RWPE2 (cell line): ENCODE data around the gene BABAM2.

Experiments used
- ATAC-seq: fragments of 200-7000 bp; cut with Tn5 transposase; 3 replicates; pipeline ENCODE4 v1.9.1; 2021; ENCODE audit warnings: low read depth
- DNase-seq: peaks from one replicate; pipeline ENCODE4 v3.0.0-alpha.2; 2020; ENCODE audit warnings: low spot score
- H3K27ac ChIP-seq: fragments of 450-650 bp; 2 replicates; pipeline ENCODE4 v1.5.1; 2017; ENCODE audit warnings: mild to moderate bottlenecking; ENCODE audit not compliant: poor library complexity, severe bottlenecking
- H3K27me3 ChIP-seq: fragments of 250-450 bp; sonication (Bioruptor Pico); 2 replicates; pipeline ENCODE4 v1.5.1; 2021; ENCODE audit warnings: mild to moderate bottlenecking, moderate library complexity; ENCODE audit not compliant: insufficient read depth, poor library complexity, severe bottlenecking
- H3K36me3 ChIP-seq: fragments of 250-450 bp; sonication (Bioruptor Pico); 2 replicates; pipeline ENCODE4 v1.5.1; 2020; ENCODE audit warnings: low read depth, mild to moderate bottlenecking, moderate library complexity
- H3K4me1 ChIP-seq: fragments of 250-450 bp; sonication (Bioruptor Pico); 2 replicates; pipeline ENCODE4 v1.5.1; 2021; ENCODE audit warnings: mild to moderate bottlenecking, moderate library complexity; ENCODE audit not compliant: insufficient read depth, poor library complexity, severe bottlenecking
- H3K4me3 ChIP-seq: fragments of 250-450 bp; sonication (Bioruptor Pico); 2 replicates; pipeline ENCODE4 v1.5.1; 2021; ENCODE audit warnings: mild to moderate bottlenecking, moderate library complexity; ENCODE audit not compliant: severe bottlenecking
- H3K9me3 ChIP-seq: fragments of 250-450 bp; sonication (Bioruptor Pico); 2 replicates; pipeline ENCODE4 v1.5.1; 2021; ENCODE audit warnings: mild to moderate bottlenecking, moderate library complexity; ENCODE audit not compliant: severe bottlenecking
- TF ChIP-seq, protein P1 (sequence below): fragments of 450-650 bp; IDR thresholded peaks from one replicate; pipeline ENCODE4 v1.5.1; 2017; ENCODE audit warnings: mild to moderate bottlenecking, moderate library complexity; ENCODE audit not compliant: poor library complexity, severe bottlenecking

BABAM2 gene

DNA sequence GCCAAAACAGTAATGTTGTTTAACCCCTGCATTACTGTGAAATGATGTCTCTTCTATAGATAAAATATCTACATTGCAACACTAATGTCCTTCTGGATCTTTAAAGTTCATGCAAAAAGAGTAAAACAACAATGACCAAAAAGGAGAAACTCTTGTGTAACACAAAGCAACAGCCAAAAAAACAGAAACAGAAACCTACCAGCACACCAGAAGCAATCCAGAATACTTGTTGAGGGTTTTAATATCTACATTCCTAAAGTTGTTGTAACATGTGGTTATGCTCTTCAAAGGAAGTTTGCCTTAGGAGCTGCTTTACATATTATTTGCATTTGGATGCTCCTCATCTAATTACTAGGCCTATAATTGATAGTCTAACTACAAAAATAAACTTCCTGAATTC lies 157.2 kb downstream of the BABAM2 start:
- Histone ChIP-seq H3K9me3 (no peaks in the 10 kb centered on the region), H3K36me3 (peaks cover 7% of the 10 kb centered on the region; the same call in 1 of the 2 replicates), H3K4me1 (peaks cover 31% of the 10 kb centered on the region), H3K27ac (peak overlapping the region; percentile 51), H3K27me3 (no peaks in the 10 kb centered on the region), H3K4me3 (no peak overlapping the region)
- TF ChIP-seq, protein P1, sequence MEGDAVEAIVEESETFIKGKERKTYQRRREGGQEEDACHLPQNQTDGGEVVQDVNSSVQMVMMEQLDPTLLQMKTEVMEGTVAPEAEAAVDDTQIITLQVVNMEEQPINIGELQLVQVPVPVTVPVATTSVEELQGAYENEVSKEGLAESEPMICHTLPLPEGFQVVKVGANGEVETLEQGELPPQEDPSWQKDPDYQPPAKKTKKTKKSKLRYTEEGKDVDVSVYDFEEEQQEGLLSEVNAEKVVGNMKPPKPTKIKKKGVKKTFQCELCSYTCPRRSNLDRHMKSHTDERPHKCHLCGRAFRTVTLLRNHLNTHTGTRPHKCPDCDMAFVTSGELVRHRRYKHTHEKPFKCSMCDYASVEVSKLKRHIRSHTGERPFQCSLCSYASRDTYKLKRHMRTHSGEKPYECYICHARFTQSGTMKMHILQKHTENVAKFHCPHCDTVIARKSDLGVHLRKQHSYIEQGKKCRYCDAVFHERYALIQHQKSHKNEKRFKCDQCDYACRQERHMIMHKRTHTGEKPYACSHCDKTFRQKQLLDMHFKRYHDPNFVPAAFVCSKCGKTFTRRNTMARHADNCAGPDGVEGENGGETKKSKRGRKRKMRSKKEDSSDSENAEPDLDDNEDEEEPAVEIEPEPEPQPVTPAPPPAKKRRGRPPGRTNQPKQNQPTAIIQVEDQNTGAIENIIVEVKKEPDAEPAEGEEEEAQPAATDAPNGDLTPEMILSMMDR, result no peak
- ATAC-seq (peak; percentile 58; the same call in 1 of the 3 replicates), DNase-seq (no peak)

DNA sequence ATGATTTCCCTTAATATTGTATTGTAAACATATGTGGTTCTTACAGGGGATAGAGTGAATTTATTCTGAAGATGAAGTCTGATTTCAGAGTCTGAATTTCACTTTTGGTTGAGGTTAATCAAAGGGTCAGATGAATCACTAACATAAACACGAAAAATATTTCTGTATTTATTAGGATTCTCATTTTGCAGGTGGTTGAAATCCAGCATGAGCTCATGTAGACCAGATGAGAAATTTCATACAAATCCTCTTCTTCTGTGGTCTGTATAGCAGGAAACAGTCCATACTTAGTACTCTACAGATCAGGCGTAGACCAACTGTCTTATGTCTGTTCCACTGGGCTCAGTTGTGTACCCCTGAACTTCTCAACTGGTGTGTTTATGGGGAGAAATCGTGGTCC lies 157.8 kb downstream of the BABAM2 start:
- Histone ChIP-seq H3K4me3 (no peak overlapping the region), H3K27me3 (no peaks in the 10 kb centered on the region), H3K9me3 (no peaks in the 10 kb centered on the region), H3K36me3 (peaks cover 7% of the 10 kb centered on the region; the same call in 1 of the 2 replicates), H3K27ac (peak overlapping the region; percentile 51), H3K4me1 (peaks cover 38% of the 10 kb centered on the region)
- 0 out of 3 replicates have a peak, but pooled peaks have one; percentile 15 for ATAC-seq
- DNase-seq, result no peak
- TF ChIP-seq, protein P1, result no peak

DNA sequence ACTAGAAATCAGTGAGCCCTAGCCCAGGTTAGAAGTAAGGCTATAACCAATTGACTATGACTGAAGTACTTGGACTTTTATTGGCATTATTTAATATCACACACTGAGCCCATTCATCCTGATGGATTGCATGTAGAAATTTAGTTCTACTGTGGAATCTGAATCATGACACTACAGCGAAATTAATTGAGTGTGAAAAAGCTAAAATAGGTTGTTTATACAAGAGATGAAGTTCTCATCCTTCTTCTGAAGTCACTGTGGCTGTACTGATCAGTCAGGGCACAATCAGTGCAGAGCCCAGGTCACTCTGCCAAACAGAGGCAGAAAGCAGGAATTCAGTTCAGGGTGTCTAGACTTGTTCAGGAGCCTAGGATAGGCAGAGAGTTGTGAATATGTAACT lies 158.9 kb downstream of the BABAM2 start:
- peaks cover 7% of the 10 kb centered on the region; the same call in 1 of the 2 replicates for H3K36me3 ChIP-seq

DNA sequence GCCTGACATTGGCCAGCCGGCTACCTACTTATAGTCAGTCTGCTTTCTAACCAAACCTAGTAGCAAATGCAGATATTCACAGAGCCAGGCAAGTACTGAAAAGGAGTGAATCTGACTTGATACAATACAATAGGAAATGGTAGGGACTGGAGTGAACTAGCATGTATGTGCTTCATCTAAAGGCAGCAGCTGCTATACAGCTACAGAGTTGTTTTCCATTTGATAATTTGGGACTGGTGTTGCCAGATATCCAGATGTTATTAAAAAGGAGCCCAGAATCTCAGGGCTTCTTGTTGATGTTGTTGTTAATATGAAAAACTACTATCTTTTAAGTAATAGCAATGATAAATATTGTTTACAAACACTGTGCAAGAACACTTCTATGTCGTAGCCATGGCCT lies 159.4 kb downstream of the BABAM2 start:
- Histone ChIP-seq H3K4me3 (no peak overlapping the region), H3K36me3 (peaks cover 7% of the 10 kb centered on the region; the same call in 1 of the 2 replicates), H3K27me3 (no peaks in the 10 kb centered on the region), H3K4me1 (peaks cover 41% of the 10 kb centered on the region), H3K27ac (no peak overlapping the region), H3K9me3 (no peaks in the 10 kb centered on the region)
- ATAC-seq, result no peak
- TF ChIP-seq, protein P1, result no peak
- DNase-seq, result no peak

More for the DNA sequence above, 158.9 kb downstream of the BABAM2 start:
- H3K27me3 ChIP-seq, result no peaks in the 10 kb centered on the region
- H3K4me1 ChIP-seq, result peaks cover 41% of the 10 kb centered on the region
- no peaks in the 10 kb centered on the region for H3K9me3 ChIP-seq
- no peak overlapping the region for H3K4me3 ChIP-seq
- no peak overlapping the region for H3K27ac ChIP-seq
- DNase-seq (no peak), ATAC-seq (no peak)
- TF ChIP-seq, protein P1, result no peak

DNA sequence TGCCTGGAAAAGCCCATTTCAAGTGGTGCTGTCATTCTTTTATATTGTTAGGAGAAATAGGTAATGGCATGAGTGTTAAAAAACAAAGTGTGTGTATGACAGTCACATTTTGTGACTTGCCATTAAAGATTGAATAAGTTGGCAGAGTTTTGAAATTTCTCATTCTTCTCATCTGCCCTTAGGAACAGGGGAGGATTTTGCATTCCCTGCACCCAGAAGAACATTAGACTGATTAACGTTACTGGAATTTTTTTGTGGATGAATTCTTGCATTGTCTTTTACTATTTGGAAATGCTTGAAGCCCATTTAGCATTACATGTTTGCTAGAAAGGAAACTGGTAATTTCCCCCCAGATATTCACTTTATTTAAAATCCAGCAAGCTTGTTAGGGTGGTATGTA lies 162.2 kb downstream of the BABAM2 start:
- H3K9me3 ChIP-seq, result no peaks in the 10 kb centered on the region
- H3K27ac ChIP-seq, result peak overlapping the region; percentile 53
- no peak overlapping the region for H3K4me3 ChIP-seq
- no peak for DNase-seq
- H3K4me1 ChIP-seq, result peaks cover 26% of the 10 kb centered on the region
- H3K27me3 ChIP-seq, result no peaks in the 10 kb centered on the region
- TF ChIP-seq, protein P1, result no peak
- no peaks in the 10 kb centered on the region for H3K36me3 ChIP-seq
- ATAC-seq, result peak; percentile 67
